T-cell (primary cell): ENCODE data around the gene PLEKHG1. TPM values are rescaled to one million over a fixed set of nuclear protein-coding genes. Genes with fewer than 3 reads are reported as not detected.

ENCODE experiments used
- ATAC-seq, 4 experiments: fragments of 200-7000 bp in 3 of 4; fragments of 150-1000 bp in 1 of 4; cut with Tn5 transposase; replicated peaks in 1 of 4; 1 replicate in 3 of 4; 2 replicates in 1 of 4; pipeline ENCODE4 v1.10.0; 2021; ENCODE audit warnings: moderate library complexity in 3 of 4, mild to moderate bottlenecking in 2 of 4, moderate number of reproducible peaks in 1 of 4
- CTCF ChIA-PET, 2 donors: fragments of 300-600 bp; sonication (Branson Sonifier 250); formaldehyde crosslinking; loops; one replicate each; lab custom pipeline; 2022; ENCODE audit warnings: antibody characterized with exemption in 2 of 2; lab: Charles Lee
- POLR2A ChIA-PET, 2 donors: fragments of 300-600 bp; sonication (Branson Sonifier 250); formaldehyde crosslinking; loops; one replicate each; lab custom pipeline; 2022; ENCODE audit warnings: antibody characterized with exemption in 2 of 2; lab: Charles Lee
- DNase-seq, 35 experiments: peaks; one replicate each; pipeline versions ENCODE4 v3.0.0 to v3.0.0-alpha.2; 2013 to 2023
- H3K27ac ChIP-seq: one replicate; pipeline ENCODE4 v1.5.1; 2013; ENCODE audit warnings: low read length
- H3K27me3 ChIP-seq, 2 experiments: replicated peaks in 1 of 2; 1 replicate in 1 of 2; 2 replicates in 1 of 2; pipeline versions ENCODE4 v1.6.1 to v1.7.0; 2013; ENCODE audit warnings: low read length in 1 of 2, mixed read lengths in 1 of 2; ENCODE audit not compliant: control insufficient read depth in 2 of 2, insufficient read depth in 2 of 2; ENCODE audit errors: extremely low read depth in 1 of 2
- H3K36me3 ChIP-seq, 2 donors: 1 replicate in 1 of 2; 2 replicates in 1 of 2; pipeline versions ENCODE4 v1.6.1 to v1.7.0; 2013; ENCODE audit warnings: low read length in 1 of 2; ENCODE audit not compliant: control insufficient read depth in 2 of 2, insufficient read depth in 1 of 2; ENCODE audit errors: extremely low read depth in 1 of 2
- H3K4me1 ChIP-seq, 2 experiments: 1 replicate in 1 of 2; 2 replicates in 1 of 2; pipeline versions ENCODE4 v1.6.1 to v1.7.0; 2013; ENCODE audit warnings: low read length in 2 of 2, mixed read lengths in 1 of 2; ENCODE audit not compliant: insufficient read depth in 2 of 2, control insufficient read depth in 1 of 2; ENCODE audit errors: extremely low read depth in 1 of 2
- H3K4me3 ChIP-seq, 2 donors: 1 replicate in 1 of 2; 2 replicates in 1 of 2; pipeline versions ENCODE4 v1.5.1 to v1.7.0; 2013; ENCODE audit warnings: mild to moderate bottlenecking in 2 of 2, low read length in 1 of 2, moderate library complexity in 1 of 2; ENCODE audit not compliant: control insufficient read depth in 1 of 2; ENCODE audit errors: extremely low read depth in 1 of 2
- H3K9me3 ChIP-seq: 2 replicates; pipeline ENCODE4 v1.7.0; 2013
- H3K27ac Mint-ChIP-seq, 2 donors: one replicate each; pipeline ENCODE4 v1.8.0; 2020 to 2021; ENCODE audit warnings: mild to moderate bottlenecking in 2 of 2, mixed read lengths in 2 of 2
- H3K27me3 Mint-ChIP-seq, 2 donors: one replicate each; pipeline ENCODE4 v1.8.0; 2021 to 2022; ENCODE audit warnings: mixed read lengths in 2 of 2
- H3K36me3 Mint-ChIP-seq: one replicate; pipeline ENCODE4 v1.8.0; 2021; ENCODE audit warnings: mixed read lengths
- H3K4me1 Mint-ChIP-seq, 3 donors: one replicate each; pipeline ENCODE4 v1.8.0; 2020 to 2022; ENCODE audit warnings: mixed read lengths in 3 of 3, mild to moderate bottlenecking in 1 of 3
- H3K4me3 Mint-ChIP-seq, 3 donors: one replicate each; pipeline ENCODE4 v1.8.0; 2020 to 2022; ENCODE audit warnings: mild to moderate bottlenecking in 3 of 3, mixed read lengths in 3 of 3, moderate library complexity in 3 of 3
- H3K9me3 Mint-ChIP-seq, 3 donors: one replicate each; pipeline ENCODE4 v1.8.0; 2020 to 2022; ENCODE audit warnings: mixed read lengths in 3 of 3
- WGBS: methylation state at CpG from one replicate; pipeline ENCODE4 v1.1.5; 2013; ENCODE audit warnings: missing lambda C conversion rate; ENCODE audit not compliant: insufficient coverage; 5-methylcytosine and 5-hydroxymethylcytosine counted together
- total RNA-seq, 35 experiments: library from RNA in 6 of 35; stranded (reverse) in 6 of 35; fragments of 120-200 nt in 1 of 35; gene quantifications; one replicate each; pipeline versions ENCODE4 v1.2.1 to v1.2.4 and lab custom pipeline; 2013 to 2026

The PLEKHG1 gene
- total RNA-seq, 5 donors from 2014 or later (not counting 1 experiment from before 2014, with no cell fraction given), result 2.5 to 18.4 (median 5.4) TPM

DNA sequence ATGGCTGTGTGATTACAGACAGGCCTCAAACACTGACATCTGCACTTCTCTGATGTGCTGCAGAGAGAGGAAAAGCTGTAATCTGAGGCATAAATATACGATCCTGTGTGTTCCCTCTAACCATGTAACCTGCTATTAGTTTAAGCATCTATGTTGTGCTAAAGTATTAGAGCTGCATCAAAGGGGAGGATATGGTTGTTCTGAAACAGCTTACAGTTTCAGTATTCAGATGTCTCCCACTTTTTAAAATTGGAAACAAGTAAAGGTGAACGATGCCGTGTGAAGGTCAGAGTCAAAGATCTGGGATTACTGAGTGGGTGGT is 7.6 kb downstream of the PLEKHG1 start:
- no peaks in the 10 kb centered on the region for H3K36me3 ChIP-seq
- H3K4me3 ChIP-seq, result no peak overlapping the region
- H3K27ac ChIP-seq, result no peak overlapping the region
- H3K9me3 ChIP-seq, result no peaks in the 10 kb centered on the region
- DNase-seq (no peak), ATAC-seq (no peak)
- H3K27me3 Mint-ChIP-seq, result peaks cover 11 to 14% of the 10 kb centered on the region in 2 donors
- peaks cover 0 to 4% of the 10 kb centered on the region in 2 experiments for H3K27me3 ChIP-seq
- CTCF ChIA-PET, result no interaction called here
- 29% methylated on average over 1 of the region's 3 CpGs for WGBS
- H3K4me1 Mint-ChIP-seq, result no peaks in the 10 kb centered on the region
- no peaks in the 10 kb centered on the region for H3K9me3 Mint-ChIP-seq
- no peaks in the 10 kb centered on the region for H3K36me3 Mint-ChIP-seq
- POLR2A ChIA-PET, result no interaction called here
- no peak overlapping the region for H3K4me3 Mint-ChIP-seq
- H3K4me1 ChIP-seq, result no peaks in the 10 kb centered on the region
- H3K27ac Mint-ChIP-seq, result no peak overlapping the region

DNA sequence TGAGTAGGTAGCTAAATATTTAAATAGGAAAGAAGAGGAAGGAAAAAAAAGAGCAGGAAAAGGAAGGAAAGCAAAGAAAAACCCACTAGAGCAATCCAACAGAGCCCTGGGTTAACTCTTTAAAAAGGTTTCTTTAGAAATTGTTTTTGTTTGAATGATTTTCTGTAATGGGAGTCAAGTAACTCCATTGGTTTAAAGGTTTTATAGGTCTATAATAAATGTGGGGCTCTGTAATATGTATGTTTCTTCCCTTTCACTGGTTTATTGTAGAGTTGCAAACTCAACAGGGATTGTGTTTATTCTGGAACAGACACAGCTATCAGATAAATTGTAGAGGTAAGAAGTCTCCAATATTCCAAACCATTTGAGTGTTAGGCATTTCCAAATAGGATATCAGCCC is 10.9 kb downstream of the PLEKHG1 start:
- H3K9me3 Mint-ChIP-seq, result no peaks in the 10 kb centered on the region

GRCh38 chr6:150613269-150613668 is 13.6 kb downstream of the PLEKHG1 start:
- H3K27ac Mint-ChIP-seq, result no peak overlapping the region
- WGBS, result 75% methylated on average over 2 of the region's 4 CpGs
- no peaks in the 10 kb centered on the region for H3K36me3 Mint-ChIP-seq
- H3K9me3 ChIP-seq, result no peaks in the 10 kb centered on the region
- H3K4me3 Mint-ChIP-seq, result no peak overlapping the region
- POLR2A ChIA-PET, result no interaction called here
- H3K4me1 Mint-ChIP-seq, result peaks cover 0 to 5% (median 0%) of the 10 kb centered on the region in 3 donors
- no peak for DNase-seq
- no peak overlapping the region for H3K4me3 ChIP-seq
- CTCF ChIA-PET, result no interaction called here
- H3K4me1 ChIP-seq, result no peaks in the 10 kb centered on the region
- no peak for ATAC-seq
- no peak overlapping the region for H3K27ac ChIP-seq
- H3K9me3 Mint-ChIP-seq, result no peaks in the 10 kb centered on the region
- no peaks in the 10 kb centered on the region for H3K36me3 ChIP-seq
- no peaks in the 10 kb centered on the region for H3K27me3 ChIP-seq
- peaks cover 3 to 7% of the 10 kb centered on the region in 2 donors for H3K27me3 Mint-ChIP-seq

More for the DNA sequence above, 10.9 kb downstream of the PLEKHG1 start:
- Histone ChIP-seq H3K9me3 (no peaks in the 10 kb centered on the region), H3K4me1 (no peaks in the 10 kb centered on the region), H3K27me3 (peaks cover 0 to 4% of the 10 kb centered on the region in 2 experiments), H3K4me3 (no peak overlapping the region), H3K27ac (no peak overlapping the region), H3K36me3 (no peaks in the 10 kb centered on the region)
- no peak for DNase-seq
- no peak for ATAC-seq
- Mint-ChIP-seq H3K4me1 (no peaks in the 10 kb centered on the region), H3K36me3 (no peaks in the 10 kb centered on the region), H3K27me3 (peaks cover 7 to 10% of the 10 kb centered on the region in 2 donors), H3K27ac (no peak overlapping the region), H3K4me3 (no peak overlapping the region)
- ChIA-PET CTCF (interaction anchor here in 1 of 2 donors (0.6 to 1.2 kb wide), 2 partner anchors 59 to 205 kb away, joined by 3 to 6 read pairs; no protein-coding TSS in a partner anchor), POLR2A (interaction anchor here in 1 of 2 donors (0.6 kb wide), 1 partner anchor 815 kb away, joined by 4 read pairs; no protein-coding TSS in a partner anchor)

DNA sequence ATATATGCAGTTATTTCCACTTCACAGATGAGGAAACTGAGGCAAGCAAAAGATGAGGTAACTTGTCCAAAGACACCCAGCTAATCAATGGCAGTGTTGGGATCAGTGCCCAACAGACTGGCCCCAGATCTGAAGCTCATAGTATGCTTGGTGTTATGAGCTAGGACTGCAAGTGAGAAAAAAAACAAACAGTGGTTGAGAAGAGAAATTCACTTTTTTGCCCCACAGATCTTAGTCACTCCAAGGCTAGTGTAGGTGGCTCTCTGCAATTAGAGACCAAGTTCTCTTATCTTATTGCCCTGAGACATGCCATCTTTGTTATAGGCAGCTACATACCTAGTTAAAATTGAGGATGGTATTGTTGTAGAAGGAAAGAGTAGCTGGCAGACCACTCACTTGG is 16.3 kb downstream of the PLEKHG1 start:
- Histone ChIP-seq H3K9me3 (no peaks in the 10 kb centered on the region), H3K27me3 (no peaks in the 10 kb centered on the region), H3K36me3 (no peaks in the 10 kb centered on the region), H3K4me1 (no peaks in the 10 kb centered on the region), H3K4me3 (no peak overlapping the region), H3K27ac (no peak overlapping the region)
- ATAC-seq, result no peak
- ChIA-PET POLR2A (no interaction called here), CTCF (no interaction called here)
- Mint-ChIP-seq H3K4me1 (peaks cover 0 to 10% (median 0%) of the 10 kb centered on the region in 3 donors), H3K27ac (no peak overlapping the region), H3K4me3 (no peak overlapping the region), H3K9me3 (no peaks in the 10 kb centered on the region), H3K27me3 (peaks cover 1 to 12% of the 10 kb centered on the region in 2 donors), H3K36me3 (no peaks in the 10 kb centered on the region)
- DNase-seq, result no peak

GRCh38 chr6:150616586-150616985 is 16.9 kb downstream of the PLEKHG1 start:
- H3K36me3 Mint-ChIP-seq, result no peaks in the 10 kb centered on the region
- H3K4me3 ChIP-seq, result no peak overlapping the region
- ChIA-PET CTCF (interaction anchor here in 1 of 2 donors (0.7 kb wide), 1 partner anchor 20 kb away, joined by 3 read pairs; no protein-coding TSS in a partner anchor), POLR2A (no interaction called here)
- no peak overlapping the region for H3K4me3 Mint-ChIP-seq
- H3K9me3 ChIP-seq, result no peaks in the 10 kb centered on the region
- H3K27me3 Mint-ChIP-seq, result peaks cover 1 to 12% of the 10 kb centered on the region in 2 donors
- H3K27ac Mint-ChIP-seq, result no peak overlapping the region
- peaks cover 0 to 10% (median 0%) of the 10 kb centered on the region in 3 donors for H3K4me1 Mint-ChIP-seq
- no peaks in the 10 kb centered on the region for H3K4me1 ChIP-seq
- H3K36me3 ChIP-seq, result no peaks in the 10 kb centered on the region
- H3K27ac ChIP-seq, result no peak overlapping the region
- WGBS, result no CpG with 5 or more reads among the region's 2 CpGs
- H3K9me3 Mint-ChIP-seq, result no peaks in the 10 kb centered on the region
- no peak for DNase-seq
- no peak for ATAC-seq
- no peaks in the 10 kb centered on the region for H3K27me3 ChIP-seq

- Histone ChIP-seq H3K4me3 (no peak overlapping the region), H3K36me3 (no peaks in the 10 kb centered on the region), H3K27me3 (no peaks in the 10 kb centered on the region), H3K4me1 (no peaks in the 10 kb centered on the region), H3K27ac (no peak overlapping the region), H3K9me3 (no peaks in the 10 kb centered on the region)
- no peak for ATAC-seq
- peaks cover 1 to 14% of the 10 kb centered on the region in 2 donors for H3K27me3 Mint-ChIP-seq
- H3K4me1 Mint-ChIP-seq, result peaks cover 0 to 12% (median 0%) of the 10 kb centered on the region in 3 donors
- no peak for DNase-seq
- H3K36me3 Mint-ChIP-seq, result no peaks in the 10 kb centered on the region
- CTCF ChIA-PET, result interaction anchor here in 1 of 2 donors (0.7 kb wide), 1 partner anchor 19 kb away, joined by 3 read pairs; no protein-coding TSS in a partner anchor
- H3K9me3 Mint-ChIP-seq, result no peaks in the 10 kb centered on the region
- no peak overlapping the region for H3K27ac Mint-ChIP-seq
- no peak overlapping the region for H3K4me3 Mint-ChIP-seq
- no CpG with 5 or more reads among the region's 3 CpGs for WGBS
- POLR2A ChIA-PET, result no interaction called here
Observed at GRCh38 chr6:150617062-150617461, 17.4 kb downstream of the PLEKHG1 start.
